ENCODE measurements around the gene TBC1D14. TPM values are rescaled to one million over a fixed set of nuclear protein-coding genes. Genes with fewer than 3 reads are reported as not detected.

Gene TBC1D14
- total RNA-seq, 4 donors from 2014 or later, result 42.6 to 56.9 (median 54.0) TPM

DNA sequence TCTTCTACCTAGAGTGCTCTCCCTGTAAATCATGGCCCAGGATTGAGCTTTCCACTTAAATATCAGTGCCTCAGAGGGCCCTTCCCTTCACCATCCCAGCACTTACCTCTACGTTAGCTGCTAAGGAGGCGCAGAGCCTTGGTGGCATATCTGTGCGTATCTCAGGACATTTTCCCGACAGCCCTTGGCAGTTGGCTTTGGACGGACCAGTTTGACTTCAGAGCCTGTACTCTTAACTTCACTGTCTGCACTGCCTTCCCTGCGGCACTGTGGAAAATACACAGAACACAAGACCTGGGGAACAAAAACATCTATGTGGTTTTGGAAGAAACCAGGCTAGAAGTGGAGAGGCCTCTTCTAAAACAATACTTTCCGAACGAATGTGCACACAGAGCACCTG, 135.9 kb downstream of the TBC1D14 start:
- Histone ChIP-seq H3K27me3 (no peaks in the 10 kb centered on the region), H3K4me1 (peaks cover 20 to 43% (median 36%) of the 10 kb centered on the region in 4 donors), H3K36me3 (no peaks in the 10 kb centered on the region), H3K9me3 (no peaks in the 10 kb centered on the region), H3K27ac (no peak overlapping the region), H3K4me3 (no peak overlapping the region)
- WGBS, 2 donors (ENCODE audit: low coverage in 1 of 2), result 85 to 91% methylated on average over 5 to 8 of the region's 8 CpGs
- no peak for DNase-seq
- in situ Hi-C loops (cut with MboI; ENCODE audit: low pct_ligation_motif_present in 1 of 4, low pct_unique_long_range_greater_than_20kb in 1 of 4, low sequenced_read_pairs in 3 of 4) (no loop called here), intact Hi-C loops (cut with DNase I; ENCODE audit: low total_unique reads) (no loop called here)
- TF ChIP-seq POLR2A (IDR thresholded peaks at IDR 0.05) (no peak), EP300 (IDR thresholded peaks at IDR 0.05; ENCODE audit: low read depth) (no peak), POLR2AphosphoS5 (IDR thresholded peaks at IDR 0.05) (no peak)
- TF ChIP-seq, protein P1, sequence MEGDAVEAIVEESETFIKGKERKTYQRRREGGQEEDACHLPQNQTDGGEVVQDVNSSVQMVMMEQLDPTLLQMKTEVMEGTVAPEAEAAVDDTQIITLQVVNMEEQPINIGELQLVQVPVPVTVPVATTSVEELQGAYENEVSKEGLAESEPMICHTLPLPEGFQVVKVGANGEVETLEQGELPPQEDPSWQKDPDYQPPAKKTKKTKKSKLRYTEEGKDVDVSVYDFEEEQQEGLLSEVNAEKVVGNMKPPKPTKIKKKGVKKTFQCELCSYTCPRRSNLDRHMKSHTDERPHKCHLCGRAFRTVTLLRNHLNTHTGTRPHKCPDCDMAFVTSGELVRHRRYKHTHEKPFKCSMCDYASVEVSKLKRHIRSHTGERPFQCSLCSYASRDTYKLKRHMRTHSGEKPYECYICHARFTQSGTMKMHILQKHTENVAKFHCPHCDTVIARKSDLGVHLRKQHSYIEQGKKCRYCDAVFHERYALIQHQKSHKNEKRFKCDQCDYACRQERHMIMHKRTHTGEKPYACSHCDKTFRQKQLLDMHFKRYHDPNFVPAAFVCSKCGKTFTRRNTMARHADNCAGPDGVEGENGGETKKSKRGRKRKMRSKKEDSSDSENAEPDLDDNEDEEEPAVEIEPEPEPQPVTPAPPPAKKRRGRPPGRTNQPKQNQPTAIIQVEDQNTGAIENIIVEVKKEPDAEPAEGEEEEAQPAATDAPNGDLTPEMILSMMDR (IDR thresholded peaks at IDR 0.05), result no peak

DNA sequence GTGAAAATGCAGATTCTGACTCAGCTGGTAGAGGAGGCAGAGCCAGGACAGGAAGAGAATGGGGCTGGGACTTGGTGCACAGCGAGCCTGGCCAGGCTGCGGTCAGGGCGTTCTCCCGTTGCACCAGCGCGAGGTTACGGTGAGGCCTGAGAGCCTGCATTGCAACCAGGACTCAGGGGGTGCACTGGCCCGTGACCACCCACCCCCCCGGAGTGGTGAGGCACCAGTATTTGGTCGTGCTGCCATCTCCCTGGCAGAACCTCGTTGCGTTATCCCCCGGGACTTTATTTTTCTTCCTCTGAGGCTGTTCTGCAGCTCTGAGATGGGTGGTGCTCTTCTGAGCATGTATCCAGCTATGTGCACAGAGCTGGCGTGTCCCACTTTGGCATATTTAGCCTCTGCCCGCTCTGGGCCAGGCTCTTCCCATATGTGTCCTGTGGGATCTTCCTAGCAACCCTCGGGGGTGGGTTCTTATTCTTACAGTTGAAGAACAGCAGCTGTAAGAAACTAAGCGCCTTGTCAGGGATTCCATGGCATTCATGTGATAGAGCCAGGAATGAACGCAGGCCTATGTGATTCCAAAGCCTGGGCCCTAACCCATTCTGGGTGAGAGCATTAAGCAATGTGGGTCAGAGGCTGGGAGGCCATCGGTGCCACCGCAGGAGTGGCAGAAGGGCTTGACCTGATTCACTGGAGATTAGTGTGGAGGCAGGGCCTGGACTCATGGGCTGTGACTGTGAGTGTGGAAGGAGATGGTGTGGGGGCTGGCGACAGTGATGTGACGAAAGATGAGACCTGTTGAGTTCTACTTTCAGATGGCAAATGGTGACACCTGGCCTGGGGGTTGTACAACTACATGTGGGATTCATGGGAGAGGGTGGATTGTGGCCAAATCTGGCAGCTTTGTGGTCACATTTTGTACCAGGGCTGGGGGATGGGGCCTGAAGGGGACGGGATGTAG, 136.6 kb downstream of the TBC1D14 start:
- WGBS, 2 donors (ENCODE audit: low coverage in 1 of 2), result 81% methylated on average over 23 of the region's 23 CpGs; no CpG with 5 or more reads in 1 of the 2 donors
- DNase-seq, result no peak
- Histone ChIP-seq H3K27me3 (no peaks in the 10 kb centered on the region), H3K9me3 (no peaks in the 10 kb centered on the region), H3K4me3 (no peak overlapping the region), H3K36me3 (no peaks in the 10 kb centered on the region), H3K27ac (no peak overlapping the region), H3K4me1 (peaks cover 20 to 42% (median 33%) of the 10 kb centered on the region in 4 donors)
- intact Hi-C loops (cut with DNase I; ENCODE audit: low total_unique reads), result no loop called here
- in situ Hi-C loops (cut with MboI; ENCODE audit: low pct_ligation_motif_present in 1 of 4, low pct_unique_long_range_greater_than_20kb in 1 of 4, low sequenced_read_pairs in 3 of 4), result no loop called here
- TF ChIP-seq POLR2AphosphoS5 (IDR thresholded peaks at IDR 0.05), result no peak
- TF ChIP-seq, protein P1 (IDR thresholded peaks at IDR 0.05), result no peak
- TF ChIP-seq POLR2A (IDR thresholded peaks at IDR 0.05), result no peak
- TF ChIP-seq EP300 (IDR thresholded peaks at IDR 0.05; ENCODE audit: low read depth), result no peak

DNA sequence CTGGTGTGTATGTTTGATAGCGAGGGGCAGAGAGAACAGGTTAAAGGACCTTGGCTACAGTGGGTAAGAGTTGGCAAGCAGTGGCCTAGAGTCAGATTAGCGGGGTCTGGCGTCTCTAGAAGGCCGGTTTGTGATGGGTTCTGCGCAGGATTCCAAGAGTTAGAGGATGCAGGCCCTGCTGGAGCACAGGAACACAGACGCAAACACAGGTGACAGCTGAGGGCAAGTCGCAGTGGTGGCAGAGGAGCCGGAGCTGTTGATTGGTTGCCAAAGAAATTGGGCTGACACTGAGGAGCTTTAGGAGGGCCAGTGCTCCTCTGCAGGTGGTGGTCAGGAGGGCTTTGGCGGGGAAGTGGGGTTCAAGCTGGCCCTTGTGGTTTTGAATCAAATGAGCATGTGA, 137.3 kb downstream of the TBC1D14 start:
- no peak overlapping the region for H3K4me3 ChIP-seq
- intact Hi-C loops (cut with DNase I; ENCODE audit: low total_unique reads), result no loop called here
- H3K27ac ChIP-seq, result no peak overlapping the region
- no peaks in the 10 kb centered on the region for H3K36me3 ChIP-seq
- 92 to 93% methylated on average over 5 to 9 of the region's 9 CpGs for WGBS, 2 donors (ENCODE audit: low coverage in 1 of 2)
- DNase-seq, result no peak
- in situ Hi-C loops (cut with MboI; ENCODE audit: low pct_ligation_motif_present in 1 of 4, low pct_unique_long_range_greater_than_20kb in 1 of 4, low sequenced_read_pairs in 3 of 4), result no loop called here
- peaks cover 15 to 35% (median 26%) of the 10 kb centered on the region in 4 donors for H3K4me1 ChIP-seq
- no peaks in the 10 kb centered on the region for H3K9me3 ChIP-seq
- TF ChIP-seq POLR2A (IDR thresholded peaks at IDR 0.05), result no peak
- no peak for TF ChIP-seq EP300 (IDR thresholded peaks at IDR 0.05; ENCODE audit: low read depth)
- TF ChIP-seq, protein P1 (IDR thresholded peaks at IDR 0.05), result no peak
- TF ChIP-seq POLR2AphosphoS5 (IDR thresholded peaks at IDR 0.05), result no peak
- H3K27me3 ChIP-seq, result no peaks in the 10 kb centered on the region

DNA sequence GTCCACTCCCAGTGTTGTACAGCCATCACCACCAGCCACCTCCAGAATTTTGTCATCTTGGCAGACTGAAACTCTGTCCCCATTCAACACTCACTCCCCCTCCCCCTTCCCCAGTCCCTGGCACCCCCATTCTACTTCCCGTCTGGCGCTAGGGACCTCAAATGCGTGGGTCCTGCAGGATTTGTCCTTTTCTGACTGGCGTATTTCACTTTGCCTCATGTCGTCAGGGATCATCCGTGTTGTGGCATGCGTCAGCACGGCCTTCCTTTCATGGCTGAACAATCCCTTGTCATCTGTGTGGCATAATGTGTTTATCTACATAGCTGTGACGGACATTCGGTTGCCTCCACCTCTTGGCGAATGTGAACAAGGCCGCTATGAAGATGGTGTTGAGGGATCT, 139.0 kb downstream of the TBC1D14 start:
- intact Hi-C loops (cut with DNase I; ENCODE audit: low total_unique reads), result no loop called here
- TF ChIP-seq, protein P1 (IDR thresholded peaks at IDR 0.05), result no peak
- no peak for TF ChIP-seq POLR2AphosphoS5 (IDR thresholded peaks at IDR 0.05)
- no peak for TF ChIP-seq POLR2A (IDR thresholded peaks at IDR 0.05)
- TF ChIP-seq EP300 (IDR thresholded peaks at IDR 0.05; ENCODE audit: low read depth), result no peak
- Histone ChIP-seq H3K36me3 (no peaks in the 10 kb centered on the region), H3K9me3 (no peaks in the 10 kb centered on the region), H3K4me3 (no peak overlapping the region), H3K27me3 (no peaks in the 10 kb centered on the region), H3K4me1 (peaks cover 17 to 39% (median 29%) of the 10 kb centered on the region in 4 donors), H3K27ac (no peak overlapping the region)
- in situ Hi-C loops (cut with MboI; ENCODE audit: low pct_ligation_motif_present in 1 of 4, low pct_unique_long_range_greater_than_20kb in 1 of 4, low sequenced_read_pairs in 3 of 4), result no loop called here
- no peak for DNase-seq
- WGBS, 2 donors (ENCODE audit: low coverage in 1 of 2), result 94% methylated on average over 12 of the region's 12 CpGs; no CpG with 5 or more reads in 1 of the 2 donors

Data from transverse colon (tissue), 4 donors.